HCT116 (cell line): ENCODE results near the gene SPIRE2. TPM values are rescaled to one million over a fixed set of nuclear protein-coding genes. Genes with fewer than 3 reads are reported as not detected.
"Not testable (repeated sequence)": the region's sequence is repeated elsewhere in the genome, so short reads cannot be mapped to it uniquely, and the experiment has no call there.

Experiments used
- ATAC-seq: fragments of 200-7000 bp; cut with Tn5 transposase; 2 replicates; pipeline ENCODE4 v1.9.1; 2020; ENCODE audit warnings: mild to moderate bottlenecking, moderate library complexity
- BruUV-seq: library from RNA; stranded (reverse); fragments of 400-500 nt; replicated peaks from 2 replicates; lab custom pipeline; 2021; lab: Mats Ljungman, UMichigan
- CTCF ChIA-PET: fragments of 300-600 bp; sonication (Branson Sonifier 250); formaldehyde crosslinking; loops from one replicate; lab custom pipeline; 2021; ENCODE audit warnings: antibody characterized with exemption; lab: Charles Lee
- POLR2A ChIA-PET: fragments of 300-600, 350-600 bp; sonication (Branson Sonifier 250); formaldehyde crosslinking; loops from one replicate; lab custom pipeline; 2021; ENCODE audit warnings: antibody characterized with exemption; lab: Charles Lee
- RAD21 ChIA-PET, 2 experiments: fragments of 300-600 bp; sonication (Branson Sonifier 250); formaldehyde crosslinking; loops; one replicate each; lab custom pipeline; 2023; ENCODE audit warnings: low total read pairs in 2 of 2; ENCODE audit not compliant: uncharacterized antibody in 2 of 2, unreplicated experiment in 2 of 2, low non-redundant PET in 1 of 2; lab: Charles Lee
- DNase-seq: peaks from one replicate; pipeline ENCODE4 v3.0.0-alpha.2; 2010; ENCODE audit warnings: low read depth, low spot score
- H2AFZ ChIP-seq: fragments of 200-600 bp; shearing (Covaris generic), sonication (generic); 2 replicates; pipeline ENCODE4 v1.6.1; 2017; ENCODE audit warnings: low read depth, mixed run types, mixed read lengths, antibody characterized with exemption, low read length; ENCODE audit not compliant: poor library complexity, severe bottlenecking
- H3K27ac ChIP-seq: 2 replicates; pipeline ENCODE4 v1.5.1; 2012; ENCODE audit warnings: low read depth, low read length
- H3K27me3 ChIP-seq: fragments of 200-600 bp; sonication (generic); 2 replicates; pipeline ENCODE4 v1.6.1; 2016; ENCODE audit warnings: mixed run types, low read length, mixed read lengths; ENCODE audit not compliant: insufficient read depth
- H3K36me3 ChIP-seq, 2 experiments: fragments of 200-500 bp in 1 of 2; fragments of 200-600 bp in 1 of 2; sonication (Bioruptor generic) in 1 of 2; sonication (generic) in 1 of 2; 2 replicates each; pipeline versions ENCODE4 v1.5.1 to v1.6.1; 2014 to 2016; ENCODE audit warnings: low read length in 2 of 2, inconsistent platforms in 1 of 2, mixed read lengths in 1 of 2, mixed run types in 1 of 2; ENCODE audit not compliant: insufficient read depth in 2 of 2, control insufficient read depth in 1 of 2
- H3K4me1 ChIP-seq, 2 experiments: fragments of 200-600 bp in 1 of 2; sonication (generic) in 1 of 2; 2 replicates each; pipeline versions ENCODE4 v1.5.1 to v1.6.1; 2012 to 2017; ENCODE audit warnings: low read length in 2 of 2, inconsistent platforms in 1 of 2, mild to moderate bottlenecking in 1 of 2, mixed read lengths in 1 of 2, mixed run types in 1 of 2, moderate library complexity in 1 of 2; ENCODE audit not compliant: insufficient read depth in 2 of 2, control insufficient read depth in 1 of 2
- H3K4me2 ChIP-seq: fragments of 200-600 bp; sonication (generic); 2 replicates; pipeline ENCODE4 v1.6.1; 2017; ENCODE audit warnings: mixed run types, low read length, mixed read lengths
- H3K4me3 ChIP-seq, 2 experiments: fragments of 200-600 bp in 1 of 2; sonication (generic) in 1 of 2; replicated peaks in 1 of 2; 2 replicates each; pipeline ENCODE4 v1.5.1; 2011 to 2016; ENCODE audit warnings: low read length in 2 of 2, control low read depth in 1 of 2, low read depth in 1 of 2, mild to moderate bottlenecking in 1 of 2, mixed read lengths in 1 of 2, mixed run types in 1 of 2
- H3K79me2 ChIP-seq: fragments of 200-600 bp; sonication (generic); 2 replicates; pipeline ENCODE4 v1.6.1; 2017; ENCODE audit warnings: mild to moderate bottlenecking, mixed run types, low read length, moderate library complexity, mixed read lengths; ENCODE audit not compliant: insufficient read depth
- H3K9ac ChIP-seq: fragments of 200-600 bp; sonication (generic); 2 replicates; pipeline ENCODE4 v1.6.1; 2016; ENCODE audit warnings: low read length, mixed read lengths
- H3K9me2 ChIP-seq: fragments of 200-600 bp; sonication (generic), shearing (Covaris generic); 2 replicates; pipeline ENCODE4 v1.6.1; 2017; ENCODE audit warnings: mixed run types, mild to moderate bottlenecking, moderate library complexity; ENCODE audit not compliant: insufficient read depth
- H3K9me3 ChIP-seq, 2 experiments: fragments of 200-500 bp in 1 of 2; fragments of 200-600 bp in 1 of 2; sonication (Bioruptor generic) in 1 of 2; sonication (generic) in 1 of 2; 2 replicates each; pipeline ENCODE4 v1.6.1; 2014 to 2017; ENCODE audit warnings: low read length in 2 of 2, mixed read lengths in 2 of 2, inconsistent platforms in 1 of 2, low read depth in 1 of 2, mild to moderate bottlenecking in 1 of 2, mixed run types in 1 of 2, moderate library complexity in 1 of 2; ENCODE audit not compliant: control insufficient read depth in 1 of 2, insufficient read depth in 1 of 2
- H4K20me1 ChIP-seq: fragments of 200-600 bp; sonication (generic), shearing (Covaris generic); 2 replicates; pipeline ENCODE4 v1.6.1; 2017; ENCODE audit warnings: mixed run types, mild to moderate bottlenecking, moderate library complexity; ENCODE audit not compliant: insufficient read depth
- CBX3 ChIP-seq: IDR thresholded peaks from 2 replicates; pipeline ENCODE4 v1.6.1; 2012; ENCODE audit warnings: low read depth
- CEBPB ChIP-seq: IDR thresholded peaks from 2 replicates; pipeline ENCODE4 v1.6.1; 2012; ENCODE audit warnings: low read depth
- CTCF ChIP-seq, 3 experiments: fragments of 200-600 bp in 1 of 3; sonication (generic) in 1 of 3; IDR thresholded peaks in 2 of 3; conservative IDR thresholded peaks in 1 of 3; 2 replicates each; pipeline ENCODE4 v1.5.1; 2012 to 2017; ENCODE audit warnings: low read depth in 2 of 3, low read length in 2 of 3, antibody characterized with exemption in 1 of 3, borderline replicate concordance in 1 of 3, control low read depth in 1 of 3, mild to moderate bottlenecking in 1 of 3, mixed read lengths in 1 of 3, mixed run types in 1 of 3, moderate library complexity in 1 of 3; ENCODE audit not compliant: insufficient read depth in 1 of 3
- EZH2phosphoT487 ChIP-seq: fragments of 200-600 bp; IDR thresholded peaks from 2 replicates; pipeline ENCODE4 v1.6.1; 2018; ENCODE audit warnings: antibody characterized with exemption, borderline replicate concordance
- MAX ChIP-seq: IDR thresholded peaks from 2 replicates; pipeline ENCODE4 v1.6.1; 2012
- POLR2AphosphoS5 ChIP-seq: IDR thresholded peaks from 2 replicates; pipeline ENCODE4 v1.6.1; 2011; ENCODE audit warnings: mild to moderate bottlenecking, low read depth, low read length, moderate library complexity
- RAD21 ChIP-seq: IDR thresholded peaks from 2 replicates; pipeline ENCODE4 v1.6.1; 2012; ENCODE audit warnings: low read depth, mild to moderate bottlenecking
- REST ChIP-seq: IDR thresholded peaks from 2 replicates; pipeline ENCODE4 v1.6.1; 2012; ENCODE audit warnings: low read depth
- SIN3A ChIP-seq: IDR thresholded peaks from 2 replicates; pipeline ENCODE4 v1.6.1; 2012; ENCODE audit warnings: low read depth
- SRF ChIP-seq: IDR thresholded peaks from 2 replicates; pipeline ENCODE4 v1.6.1; 2012; ENCODE audit warnings: low read depth
- TCF7L2 ChIP-seq: IDR thresholded peaks from 2 replicates; pipeline ENCODE4 v1.7.0; 2011; ENCODE audit warnings: borderline replicate concordance, inconsistent platforms; ENCODE audit not compliant: insufficient read depth, insufficient read length; ENCODE audit errors: extremely low read depth
- ZNF274 ChIP-seq: fragments of 200-500 bp; sonication (Bioruptor generic); IDR thresholded peaks from 2 replicates; pipeline ENCODE4 v1.6.1; 2014; ENCODE audit warnings: mild to moderate bottlenecking, low read depth, low read length, inconsistent platforms
- intact Hi-C: fragments of 100-400 bp; cut with micrococcal nuclease; formaldehyde crosslinking; loops from 2 replicates; pipeline ENCODE4 v1.10.0; 2022
- total RNA-seq: library from RNA; stranded (reverse); gene quantifications from one replicate; pipeline ENCODE4 v1.2.1, GENCODE V29; 2021; ENCODE audit not compliant: unreplicated experiment

Gene SPIRE2
- total RNA-seq, 1 experiment from 2014 or later, result 21.2 TPM

GRCh38 chr16:89793092-89793491 is 35.2 kb upstream of the SPIRE2 start:
- not testable (repeated sequence) for H3K27me3 ChIP-seq, H3K4me3 ChIP-seq
- TF ChIP-seq CTCF (IDR thresholded peaks at IDR 0.05 in 2 of 3, conservative IDR thresholded peaks at IDR 0.05 in 1 of 3; ENCODE audit: borderline replicate concordance in 1 of 3, insufficient read depth in 1 of 3, low read depth in 2 of 3, low read length in 2 of 3) (peak; percentile 41 to 68 (median 43); a peak in 5 of 6 replicates), RAD21 (peak; percentile 60)
- TF ChIP-seq, all 23 proteins: peak for 2; not testable (repeated sequence) for 21
- H3K4me1 ChIP-seq, RAD21 ChIA-PET, DNase-seq, H3K9ac ChIP-seq, H3K27ac ChIP-seq, H4K20me1 ChIP-seq, BruUV-seq, H3K9me2 ChIP-seq, H3K4me2 ChIP-seq, H3K9me3 ChIP-seq, H2AFZ ChIP-seq: not testable (repeated sequence)
- peak; percentile 46; the same call in 1 of the 2 replicates for ATAC-seq
- ChIA-PET CTCF (interaction anchor here (1.1 to 2.4 kb wide), 3 partner anchors 68 to 93 kb away, joined by 5 to 27 read pairs (median 8); no protein-coding TSS in a partner anchor), POLR2A (interaction anchor here (1.0 kb wide), 1 partner anchor 93 kb away, joined by 4 read pairs; no protein-coding TSS in a partner anchor)
- Histone ChIP-seq H3K36me3 (peaks cover 48 to 72% of the 10 kb centered on the region in 2 experiments), H3K79me2 (peaks cover 47% of the 10 kb centered on the region)
- intact Hi-C loops, result loop anchor here (1.0 kb wide), 2 partner anchors 87 to 93 kb away; no protein-coding TSS in a partner anchor

- BruUV-seq, result no TSS peak
- Histone ChIP-seq H4K20me1 (no peaks in the 10 kb centered on the region), H3K4me3 (no peak overlapping the region), H3K27me3 (no peaks in the 10 kb centered on the region), H3K9me2 (no peaks in the 10 kb centered on the region), H3K79me2 (peaks cover 47% of the 10 kb centered on the region), H3K9ac (no peak overlapping the region), H3K27ac (no peak overlapping the region), H3K36me3 (peaks cover 49 to 73% of the 10 kb centered on the region in 2 experiments), H3K4me2 (no peak overlapping the region), H3K9me3 (no peaks in the 10 kb centered on the region), H3K4me1 (no peaks in the 10 kb centered on the region), H2AFZ (no peak overlapping the region)
- CTCF ChIA-PET, result interaction anchor here (0.6 to 2.4 kb wide), 3 partner anchors 10 to 94 kb away, joined by 4 to 27 read pairs (median 8); no protein-coding TSS in a partner anchor
- RAD21 ChIA-PET, result no interaction called here
- TF ChIP-seq SRF (no peak), TCF7L2 (no peak), REST (no peak), POLR2AphosphoS5 (no peak), CBX3 (no peak), SIN3A (no peak), MAX (no peak), EZH2phosphoT487 (no peak), CEBPB (no peak), RAD21 (no peak), ZNF274 (no peak)
- intact Hi-C loops, result loop anchor here (1.0 kb wide), 2 partner anchors 88 to 94 kb away; no protein-coding TSS in a partner anchor
- ATAC-seq (no peak), DNase-seq (no peak)
- POLR2A ChIA-PET, result interaction anchor here (1.0 kb wide), 1 partner anchor 94 kb away, joined by 4 read pairs; no protein-coding TSS in a partner anchor
These were observed 34.3 kb upstream of the SPIRE2 start for GRCh38 chr16:89793955-89794354.
